PC-3 (cell line): ENCODE measurements around the gene PIGB. TPM values are rescaled to one million over a fixed set of nuclear protein-coding genes. Genes with fewer than 3 reads are reported as not detected.

ENCODE experiments used
- ATAC-seq: fragments of 200-7000 bp; cut with Tn5 transposase; 2 replicates; pipeline ENCODE4 v1.9.1; 2020; ENCODE audit warnings: mild to moderate bottlenecking, moderate library complexity
- BruUV-seq: library from RNA; stranded (reverse); fragments of 400-500 nt; replicated peaks from 2 replicates; lab custom pipeline; 2021; lab: Mats Ljungman, UMichigan
- CTCF ChIA-PET: fragments of 300-600 bp; sonication (Branson Sonifier 250); formaldehyde crosslinking; loops from one replicate; lab custom pipeline; 2022; ENCODE audit warnings: antibody characterized with exemption; lab: Charles Lee
- POLR2A ChIA-PET: fragments of 300-600 bp; sonication (Branson Sonifier 250); formaldehyde crosslinking; loops from one replicate; lab custom pipeline; 2022; ENCODE audit warnings: antibody characterized with exemption; ENCODE audit not compliant: unreplicated experiment; lab: Charles Lee
- DNase-seq: peaks from one replicate; pipeline ENCODE4 v3.0.0-alpha.2; 2015
- H2AFZ ChIP-seq: fragments of 300-600 bp; sonication (generic); 2 replicates; pipeline ENCODE4 v1.6.0; 2016; ENCODE audit warnings: antibody characterized with exemption, low read length
- H3F3A ChIP-seq: fragments of 300-600 bp; sonication (generic); one replicate; pipeline ENCODE4 v1.6.0; 2017; ENCODE audit warnings: antibody characterized with exemption, low read length, control low read depth, mild to moderate bottlenecking; ENCODE audit not compliant: unreplicated experiment
- H3K27ac ChIP-seq: fragments of 300-600 bp; sonication (generic); 2 replicates; pipeline ENCODE4 v1.5.1; 2016; ENCODE audit warnings: mild to moderate bottlenecking, low read length
- H3K27me3 ChIP-seq: fragments of 300-600 bp; sonication (generic); 2 replicates; pipeline ENCODE4 v1.6.1; 2016; ENCODE audit warnings: low read length, mixed read lengths
- H3K36me3 ChIP-seq: fragments of 300-600 bp; sonication (generic); 2 replicates; pipeline ENCODE4 v1.6.1; 2016; ENCODE audit warnings: low read depth, mixed run types, low read length, mixed read lengths
- H3K4me1 ChIP-seq: fragments of 300-600 bp; sonication (generic); 2 replicates; pipeline ENCODE4 v1.5.1; 2016; ENCODE audit warnings: low read length; ENCODE audit not compliant: insufficient read depth
- H3K4me2 ChIP-seq: fragments of 300-600 bp; sonication (generic); 2 replicates; pipeline ENCODE4 v1.6.0; 2016; ENCODE audit warnings: low read length
- H3K4me3 ChIP-seq: fragments of 300-600 bp; sonication (generic); 2 replicates; pipeline ENCODE4 v1.5.1; 2016; ENCODE audit warnings: mild to moderate bottlenecking, low read length, mixed read lengths
- H3K79me2 ChIP-seq: fragments of 300-600 bp; sonication (generic); 2 replicates; pipeline ENCODE4 v1.6.1; 2017; ENCODE audit warnings: low read length, mixed read lengths
- H3K9ac ChIP-seq: fragments of 300-600 bp; sonication (generic); 2 replicates; pipeline ENCODE4 v1.6.0; 2016; ENCODE audit warnings: mild to moderate bottlenecking, low read length
- H3K9me2 ChIP-seq: fragments of 300-600 bp; sonication (generic); replicated peaks from 2 replicates; pipeline ENCODE4 v1.6.1; 2016; ENCODE audit warnings: mixed run types, low read length, mixed read lengths
- H3K9me3 ChIP-seq: fragments of 300-600 bp; sonication (generic); 2 replicates; pipeline ENCODE4 v1.6.1; 2016; ENCODE audit warnings: low read length, mixed read lengths
- H4K20me1 ChIP-seq: fragments of 300-600 bp; sonication (generic); 2 replicates; pipeline ENCODE4 v1.6.1; 2016; ENCODE audit warnings: low read length, mixed read lengths
- CTCF ChIP-seq: fragments of 300-600 bp; sonication (generic); conservative IDR thresholded peaks from 2 replicates; pipeline ENCODE4 v1.5.1; 2017; ENCODE audit warnings: antibody characterized with exemption, low read depth, mild to moderate bottlenecking, low read length
- EZH2 ChIP-seq: fragments of 300-600 bp; sonication (generic); IDR thresholded peaks from one replicate; pipeline ENCODE4 v1.6.1; 2017; ENCODE audit warnings: antibody characterized with exemption, mild to moderate bottlenecking, low read length; ENCODE audit not compliant: unreplicated experiment
- EZH2phosphoT487 ChIP-seq: fragments of 300-600 bp; sonication (generic); IDR thresholded peaks from 2 replicates; pipeline ENCODE4 v1.6.1; 2018; ENCODE audit warnings: mild to moderate bottlenecking, antibody characterized with exemption, low read length, borderline replicate concordance
- intact Hi-C: fragments of 100-400 bp; cut with micrococcal nuclease; formaldehyde crosslinking; loops from 2 replicates; pipeline ENCODE4 v1.9.0; 2023
- total RNA-seq: library from RNA; depleted of rRNA; stranded (reverse); fragments of >200 nt; gene quantifications from 2 replicates; pipeline ENCODE4 v1.2.3, GENCODE V29; 2014

The PIGB gene
- total RNA-seq, 1 experiment from 2014 or later: 15.3 TPM

GRCh38 chr15:55320963-55321362, 1.9 kb downstream of the PIGB start:
- Histone ChIP-seq H3K4me1 (peaks cover 4% of the 10 kb centered on the region), H3F3A (no peaks in the 10 kb centered on the region), H3K79me2 (peaks cover 33% of the 10 kb centered on the region), H3K4me2 (0 out of 2 replicates have a peak overlapping the region, but pooled peaks have one; percentile 75), H3K36me3 (no peaks in the 10 kb centered on the region), H3K27ac (no peak overlapping the region), H3K9me2 (no peaks in the 10 kb centered on the region), H2AFZ (no peak overlapping the region), H4K20me1 (no peaks in the 10 kb centered on the region), H3K27me3 (no peaks in the 10 kb centered on the region), H3K4me3 (no peak overlapping the region), H3K9ac (no peak overlapping the region), H3K9me3 (no peaks in the 10 kb centered on the region)
- POLR2A ChIA-PET: no interaction called here
- intact Hi-C loops: no loop called here
- TF ChIP-seq CTCF (no peak), EZH2 (no peak), EZH2phosphoT487 (no peak)
- CTCF ChIA-PET: no interaction called here
- DNase-seq: no peak
- BruUV-seq: no TSS peak
- ATAC-seq: no peak

GRCh38 chr15:55322467-55322866, 3.4 kb downstream of the PIGB start:
- H3K27ac ChIP-seq: no peak overlapping the region
- ChIA-PET CTCF (no interaction called here), POLR2A (no interaction called here)
- H3K4me2 ChIP-seq: no peak overlapping the region
- H2AFZ ChIP-seq: no peak overlapping the region
- no peak for DNase-seq
- no peaks in the 10 kb centered on the region for H3K36me3 ChIP-seq
- H3F3A ChIP-seq: no peaks in the 10 kb centered on the region
- intact Hi-C loops: no loop called here
- no peak for ATAC-seq
- no peaks in the 10 kb centered on the region for H3K27me3 ChIP-seq
- H3K9me3 ChIP-seq: no peaks in the 10 kb centered on the region
- H3K4me3 ChIP-seq: no peak overlapping the region
- BruUV-seq: no TSS peak
- no peaks in the 10 kb centered on the region for H3K9me2 ChIP-seq
- TF ChIP-seq CTCF (no peak), EZH2 (no peak), EZH2phosphoT487 (no peak)
- H3K4me1 ChIP-seq: peaks cover 4% of the 10 kb centered on the region
- peaks cover 24% of the 10 kb centered on the region for H3K79me2 ChIP-seq
- no peaks in the 10 kb centered on the region for H4K20me1 ChIP-seq
- no peak overlapping the region for H3K9ac ChIP-seq

- H3K27ac ChIP-seq: no peak overlapping the region
- DNase-seq: no peak
- intact Hi-C loops: no loop called here
- H4K20me1 ChIP-seq: no peaks in the 10 kb centered on the region
- no peaks in the 10 kb centered on the region for H3K27me3 ChIP-seq
- H3K9me3 ChIP-seq: no peaks in the 10 kb centered on the region
- no peaks in the 10 kb centered on the region for H3K36me3 ChIP-seq
- ChIA-PET CTCF (no interaction called here), POLR2A (interaction anchor here (0.7 kb wide), 1 partner anchor 1028 kb away, joined by 4 read pairs; no protein-coding TSS in a partner anchor)
- TF ChIP-seq EZH2 (no peak), CTCF (no peak), EZH2phosphoT487 (no peak)
- ATAC-seq: no peak
- no peaks in the 10 kb centered on the region for H3K79me2 ChIP-seq
- no TSS peak for BruUV-seq
- H3K4me1 ChIP-seq: no peaks in the 10 kb centered on the region
- H3K4me2 ChIP-seq: no peak overlapping the region
- H2AFZ ChIP-seq: no peak overlapping the region
- H3K4me3 ChIP-seq: no peak overlapping the region
- no peaks in the 10 kb centered on the region for H3K9me2 ChIP-seq
- H3K9ac ChIP-seq: no peak overlapping the region
- H3F3A ChIP-seq: no peaks in the 10 kb centered on the region
Observed at GRCh38 chr15:55327387-55327786, 8.4 kb downstream of the PIGB start.
